ENCODE data around the gene MTCL1. TPM values are rescaled to one million over a fixed set of nuclear protein-coding genes. Genes with fewer than 3 reads are reported as not detected.

MTCL1 gene
- total RNA-seq, 1 donor from 2014 or later, result 59.3 TPM

DNA sequence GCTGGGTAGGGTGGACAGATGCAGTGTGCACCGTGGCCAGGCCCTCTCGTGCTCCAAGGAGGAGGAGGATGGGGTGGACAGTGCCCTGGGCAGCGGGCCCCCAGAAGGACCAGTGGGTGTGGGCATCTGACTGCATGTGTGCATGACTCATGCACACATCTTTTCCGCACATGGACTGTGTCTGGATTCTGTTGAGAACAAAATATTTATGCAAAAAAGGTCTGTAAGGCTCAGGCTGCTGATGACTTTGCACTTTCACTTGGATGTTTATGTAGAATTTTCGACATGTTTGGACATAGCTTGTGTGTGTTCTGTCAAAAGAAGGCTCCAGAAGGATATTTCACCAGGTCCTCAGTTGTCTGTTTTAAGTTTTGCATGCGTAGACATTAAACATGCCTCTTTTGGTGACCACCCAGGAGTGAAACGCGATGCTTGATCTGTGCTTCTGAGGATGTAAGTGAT lies 45.6 kb downstream of the MTCL1 start:
- Histone ChIP-seq H3K27ac (ENCODE audit: low read depth, low read length) (peak overlapping the region; percentile 76), H3K4me3 (ENCODE audit: insufficient read depth, low read depth, low read length) (no peak overlapping the region), H3K79me2 (ENCODE audit: insufficient read depth, low read length) (peaks cover 89% of the 10 kb centered on the region), H3K9me3 (ENCODE audit: insufficient read depth, low read depth, low read length) (no peaks in the 10 kb centered on the region), H3K27me3 (ENCODE audit: insufficient read depth, low read length) (no peaks in the 10 kb centered on the region), H2AFZ (ENCODE audit: low read depth, low read length) (no peak overlapping the region), H3K9ac (ENCODE audit: low read length) (peak overlapping the region; percentile 43), H4K20me1 (ENCODE audit: insufficient read depth, low read length) (no peaks in the 10 kb centered on the region), H3K36me3 (ENCODE audit: insufficient read depth, low read length) (peaks cover 10% of the 10 kb centered on the region), H3K4me2 (ENCODE audit: low read length) (peak overlapping the region; percentile 60), H3K4me1 (ENCODE audit: insufficient read depth, low read length) (peaks cover 59% of the 10 kb centered on the region)
- Mint-ChIP-seq H3K4me3 (ENCODE audit: unreplicated experiment) (no peak overlapping the region), H3K27me3 (ENCODE audit: low read depth, unreplicated experiment) (no peaks in the 10 kb centered on the region), H3K9me3 (ENCODE audit: unreplicated experiment) (no peaks in the 10 kb centered on the region), H3K36me3 (ENCODE audit: low read depth, unreplicated experiment) (peaks cover 25% of the 10 kb centered on the region), H3K27ac (ENCODE audit: unreplicated experiment) (peak overlapping the region; percentile 76), H3K4me1 (ENCODE audit: low read depth, unreplicated experiment) (peaks cover 59% of the 10 kb centered on the region)
- DNase-seq (ENCODE audit: low read depth) (peak; percentile 87), FAIRE-seq (peak; percentile 95)
- TF ChIP-seq EZH2 (IDR thresholded peaks at IDR 0.05; ENCODE audit: insufficient read depth, low read length), result no peak
- TF ChIP-seq, protein P1, sequence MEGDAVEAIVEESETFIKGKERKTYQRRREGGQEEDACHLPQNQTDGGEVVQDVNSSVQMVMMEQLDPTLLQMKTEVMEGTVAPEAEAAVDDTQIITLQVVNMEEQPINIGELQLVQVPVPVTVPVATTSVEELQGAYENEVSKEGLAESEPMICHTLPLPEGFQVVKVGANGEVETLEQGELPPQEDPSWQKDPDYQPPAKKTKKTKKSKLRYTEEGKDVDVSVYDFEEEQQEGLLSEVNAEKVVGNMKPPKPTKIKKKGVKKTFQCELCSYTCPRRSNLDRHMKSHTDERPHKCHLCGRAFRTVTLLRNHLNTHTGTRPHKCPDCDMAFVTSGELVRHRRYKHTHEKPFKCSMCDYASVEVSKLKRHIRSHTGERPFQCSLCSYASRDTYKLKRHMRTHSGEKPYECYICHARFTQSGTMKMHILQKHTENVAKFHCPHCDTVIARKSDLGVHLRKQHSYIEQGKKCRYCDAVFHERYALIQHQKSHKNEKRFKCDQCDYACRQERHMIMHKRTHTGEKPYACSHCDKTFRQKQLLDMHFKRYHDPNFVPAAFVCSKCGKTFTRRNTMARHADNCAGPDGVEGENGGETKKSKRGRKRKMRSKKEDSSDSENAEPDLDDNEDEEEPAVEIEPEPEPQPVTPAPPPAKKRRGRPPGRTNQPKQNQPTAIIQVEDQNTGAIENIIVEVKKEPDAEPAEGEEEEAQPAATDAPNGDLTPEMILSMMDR (IDR thresholded peaks at IDR 0.05; ENCODE audit: insufficient read depth, low read depth, low read length), result no peak

DNA sequence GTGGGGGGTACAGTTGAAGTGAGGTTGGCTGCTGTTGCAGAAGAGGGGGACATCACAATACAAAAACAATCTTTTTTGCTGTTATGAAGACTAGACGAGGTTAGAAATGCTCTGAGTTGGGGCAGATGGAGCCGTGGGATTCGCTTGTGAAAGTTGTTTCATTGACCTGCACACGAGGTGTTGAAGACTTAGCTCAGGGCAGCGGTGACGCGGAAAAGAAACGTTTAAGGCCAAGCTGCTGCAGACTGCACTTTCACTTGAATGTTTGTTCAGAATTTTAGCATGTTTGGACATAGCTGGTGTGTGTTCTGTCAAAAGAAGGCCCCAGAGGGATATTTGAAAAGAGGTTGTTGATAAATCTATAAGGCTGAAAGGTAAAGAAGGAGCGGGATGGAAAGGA lies 46.3 kb downstream of the MTCL1 start:
- Histone ChIP-seq H3K4me1 (ENCODE audit: insufficient read depth, low read length) (peaks cover 60% of the 10 kb centered on the region), H3K79me2 (ENCODE audit: insufficient read depth, low read length) (peaks cover 86% of the 10 kb centered on the region)
- peaks cover 52% of the 10 kb centered on the region for H3K4me1 Mint-ChIP-seq (ENCODE audit: low read depth, unreplicated experiment)

DNA sequence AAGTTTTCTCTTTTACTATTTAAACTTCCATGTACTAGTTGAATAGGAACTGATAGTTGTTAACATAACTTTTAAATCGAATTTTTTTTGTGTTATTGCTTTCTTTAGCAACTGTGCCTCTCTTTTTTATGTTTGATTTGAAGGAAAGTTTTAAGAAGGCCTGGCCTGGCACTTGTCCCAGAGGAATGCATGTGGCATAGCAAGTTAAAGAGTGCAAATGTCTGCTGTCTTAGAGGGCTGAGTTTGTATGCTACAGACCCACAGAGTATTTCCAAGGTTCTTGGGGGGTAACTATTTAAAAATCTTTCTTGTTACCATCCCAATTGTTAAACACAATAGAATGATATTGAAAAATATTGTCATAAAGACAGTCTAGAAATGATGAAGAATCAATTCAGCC lies 47.0 kb downstream of the MTCL1 start:
- H3K4me1 ChIP-seq (ENCODE audit: insufficient read depth, low read length), result peaks cover 57% of the 10 kb centered on the region
- Mint-ChIP-seq H3K4me1 (ENCODE audit: low read depth, unreplicated experiment) (peaks cover 46% of the 10 kb centered on the region), H3K9me3 (ENCODE audit: unreplicated experiment) (no peaks in the 10 kb centered on the region), H3K27me3 (ENCODE audit: low read depth, unreplicated experiment) (no peaks in the 10 kb centered on the region), H3K36me3 (ENCODE audit: low read depth, unreplicated experiment) (peaks cover 22% of the 10 kb centered on the region), H3K4me3 (ENCODE audit: unreplicated experiment) (peak overlapping the region; percentile 34), H3K27ac (ENCODE audit: unreplicated experiment) (peak overlapping the region; percentile 26)
- H2AFZ ChIP-seq (ENCODE audit: low read depth, low read length), result no peak overlapping the region
- peak overlapping the region; percentile 7 for H3K27ac ChIP-seq (ENCODE audit: low read depth, low read length)
- H3K27me3 ChIP-seq (ENCODE audit: insufficient read depth, low read length), result no peaks in the 10 kb centered on the region
- DNase-seq (ENCODE audit: low read depth), result peak; percentile 49
- H4K20me1 ChIP-seq (ENCODE audit: insufficient read depth, low read length), result no peaks in the 10 kb centered on the region
- FAIRE-seq, result peak; percentile 58
- peaks cover 10% of the 10 kb centered on the region for H3K36me3 ChIP-seq (ENCODE audit: insufficient read depth, low read length)
- TF ChIP-seq, protein P1 (IDR thresholded peaks at IDR 0.05; ENCODE audit: insufficient read depth, low read depth, low read length), result no peak
- no peak for TF ChIP-seq EZH2 (IDR thresholded peaks at IDR 0.05; ENCODE audit: insufficient read depth, low read length)
- no peaks in the 10 kb centered on the region for H3K9me3 ChIP-seq (ENCODE audit: insufficient read depth, low read depth, low read length)
- H3K9ac ChIP-seq (ENCODE audit: low read length), result no peak overlapping the region
- no peak overlapping the region for H3K4me2 ChIP-seq (ENCODE audit: low read length)
- no peak overlapping the region for H3K4me3 ChIP-seq (ENCODE audit: insufficient read depth, low read depth, low read length)
- H3K79me2 ChIP-seq (ENCODE audit: insufficient read depth, low read length), result peaks cover 83% of the 10 kb centered on the region

More for the DNA sequence above, 46.3 kb downstream of the MTCL1 start:
- Mint-ChIP-seq H3K27ac (ENCODE audit: unreplicated experiment) (peak overlapping the region; percentile 76), H3K4me3 (ENCODE audit: unreplicated experiment) (no peak overlapping the region), H3K9me3 (ENCODE audit: unreplicated experiment) (no peaks in the 10 kb centered on the region), H3K27me3 (ENCODE audit: low read depth, unreplicated experiment) (no peaks in the 10 kb centered on the region), H3K36me3 (ENCODE audit: low read depth, unreplicated experiment) (peaks cover 22% of the 10 kb centered on the region)
- H3K27ac ChIP-seq (ENCODE audit: low read depth, low read length), result peak overlapping the region; percentile 76
- peak overlapping the region; percentile 43 for H3K9ac ChIP-seq (ENCODE audit: low read length)
- no peaks in the 10 kb centered on the region for H3K27me3 ChIP-seq (ENCODE audit: insufficient read depth, low read length)
- no peak for FAIRE-seq
- no peaks in the 10 kb centered on the region for H3K9me3 ChIP-seq (ENCODE audit: insufficient read depth, low read depth, low read length)
- H3K4me3 ChIP-seq (ENCODE audit: insufficient read depth, low read depth, low read length), result no peak overlapping the region
- peaks cover 10% of the 10 kb centered on the region for H3K36me3 ChIP-seq (ENCODE audit: insufficient read depth, low read length)
- TF ChIP-seq, protein P1 (IDR thresholded peaks at IDR 0.05; ENCODE audit: insufficient read depth, low read depth, low read length), result no peak
- no peak for TF ChIP-seq EZH2 (IDR thresholded peaks at IDR 0.05; ENCODE audit: insufficient read depth, low read length)
- H2AFZ ChIP-seq (ENCODE audit: low read depth, low read length), result no peak overlapping the region
- H3K4me2 ChIP-seq (ENCODE audit: low read length), result peak overlapping the region; percentile 60
- no peaks in the 10 kb centered on the region for H4K20me1 ChIP-seq (ENCODE audit: insufficient read depth, low read length)
- no peak for DNase-seq (ENCODE audit: low read depth)
